GM19023 (cell line): ENCODE measurements around the gene THOC6.

Source experiments
- ATAC-seq: cut with Tn5 transposase; IDR thresholded peaks from one replicate; pipeline ENCODE4 v1.9.1; 2021; ENCODE audit warnings: mild to moderate bottlenecking, moderate library complexity; ENCODE audit not compliant: unreplicated experiment

The THOC6 gene

GRCh38 chr16:2991566-2992261, 32.1 kb upstream of the THOC6 start:
- no peak for ATAC-seq

GRCh38 chr16:2992383-2993081, 31.3 kb upstream of the THOC6 start:
- no peak for ATAC-seq

GRCh38 chr16:2996298-2996697, 27.5 kb upstream of the THOC6 start:
- ATAC-seq = no peak

GRCh38 chr16:2999929-3000328, 23.9 kb upstream of the THOC6 start:
- ATAC-seq = no peak

GRCh38 chr16:3000540-3000939, 23.3 kb upstream of the THOC6 start:
- ATAC-seq = no peak

- no peak for ATAC-seq
These were observed 22.5 kb upstream of the THOC6 start for GRCh38 chr16:3001316-3001715.

GRCh38 chr16:3003582-3004270, 20.1 kb upstream of the THOC6 start:
- peak; percentile 95 for ATAC-seq

GRCh38 chr16:3004319-3004718, 19.5 kb upstream of the THOC6 start:
- ATAC-seq = peak; percentile 7

GRCh38 chr16:3004781-3005284, 19.0 kb upstream of the THOC6 start:
- ATAC-seq = no peak

- no peak for ATAC-seq
These were observed 16.5 kb upstream of the THOC6 start for GRCh38 chr16:3007059-3007956.

GRCh38 chr16:3007957-3008689, 15.7 kb upstream of the THOC6 start:
- no peak for ATAC-seq

GRCh38 chr16:3008690-3009037, 15.2 kb upstream of the THOC6 start:
- no peak for ATAC-seq

GRCh38 chr16:3009568-3010390, 14.1 kb upstream of the THOC6 start:
- ATAC-seq = no peak

GRCh38 chr16:3010510-3010909, 13.3 kb upstream of the THOC6 start:
- no peak for ATAC-seq

GRCh38 chr16:3012246-3012645, 11.6 kb upstream of the THOC6 start:
- no peak for ATAC-seq

GRCh38 chr16:3012828-3013420, 10.9 kb upstream of the THOC6 start, which contains the start of gene CLDN9:
TSS of gene CLDN9 (plus strand) at chr16:3012923. CDS start at chr16:3013363, 440 bp downstream.
- ATAC-seq = no peak

- ATAC-seq = no peak
These were observed 10.3 kb upstream of the THOC6 start for GRCh38 chr16:3013491-3013951.

GRCh38 chr16:3013998-3014690, 9.7 kb upstream of the THOC6 start:
- ATAC-seq = no peak
